B cell (primary cell): ENCODE measurements around the gene ANKMY2. TPM values are rescaled to one million over a fixed set of nuclear protein-coding genes. Genes with fewer than 3 reads are reported as not detected.

Experiments used
- ATAC-seq: fragments of 200-7000 bp; cut with Tn5 transposase; one replicate; pipeline ENCODE4 v1.10.0; 2021; ENCODE audit warnings: low read depth, mild to moderate bottlenecking, moderate number of reproducible peaks, moderate library complexity
- CTCF ChIA-PET: fragments of 350-600 bp; sonication (Branson Sonifier 250); formaldehyde crosslinking; loops from one replicate; lab custom pipeline; 2021; ENCODE audit warnings: antibody characterized with exemption, inconsistent platforms; lab: Charles Lee
- POLR2A ChIA-PET: fragments of 350-600 bp; sonication (Branson Sonifier 250); formaldehyde crosslinking; loops from one replicate; lab custom pipeline; 2021; ENCODE audit warnings: antibody characterized with exemption; lab: Charles Lee
- DNase-seq: peaks from one replicate; pipeline ENCODE4 v3.0.0; 2013
- H2AFZ ChIP-seq: 2 replicates; pipeline ENCODE4 v1.6.1; 2012; ENCODE audit warnings: mild to moderate bottlenecking, low read depth, low read length; ENCODE audit not compliant: insufficient read depth, poor library complexity, severe bottlenecking
- H3K27ac ChIP-seq, 2 donors: 1 replicate in 1 of 2; 2 replicates in 1 of 2; pipeline ENCODE4 v1.5.1; 2012 to 2013; ENCODE audit warnings: low read length in 2 of 2, mild to moderate bottlenecking in 2 of 2, moderate library complexity in 1 of 2
- H3K27me3 ChIP-seq, 4 experiments: fragments of 200-600 bp in 1 of 4; sonication (generic) in 1 of 4; replicated peaks in 1 of 4; 1 replicate in 2 of 4; 2 replicates in 2 of 4; pipeline versions ENCODE4 v1.6.1 to v1.7.0; 2013 to 2016; ENCODE audit warnings: low read length in 3 of 4, mild to moderate bottlenecking in 2 of 4, mixed read lengths in 1 of 4, moderate library complexity in 1 of 4; ENCODE audit not compliant: insufficient read depth in 4 of 4, control insufficient read depth in 3 of 4; ENCODE audit errors: control extremely low read depth in 1 of 4
- H3K36me3 ChIP-seq, 2 experiments: replicated peaks in 1 of 2; 1 replicate in 1 of 2; 2 replicates in 1 of 2; pipeline versions ENCODE4 v1.6.1 to v1.7.1; 2013; ENCODE audit warnings: low read length in 1 of 2; ENCODE audit not compliant: insufficient read depth in 2 of 2, control insufficient read depth in 1 of 2; ENCODE audit errors: control extremely low read depth in 1 of 2, extremely low read depth in 1 of 2
- H3K4me1 ChIP-seq, 2 donors: fragments of 200-600 bp in 1 of 2; sonication (generic) in 1 of 2; 1 replicate in 1 of 2; 2 replicates in 1 of 2; pipeline versions ENCODE4 v1.5.1 to v1.6.1; 2013 to 2017; ENCODE audit warnings: low read length in 2 of 2; ENCODE audit not compliant: control insufficient read depth in 2 of 2, insufficient read depth in 2 of 2
- H3K4me2 ChIP-seq: replicated peaks from 2 replicates; pipeline ENCODE3; 2012; ENCODE audit warnings: mild to moderate bottlenecking, low read depth, low read length; ENCODE audit not compliant: poor library complexity, severe bottlenecking
- H3K4me3 ChIP-seq, 5 experiments: fragments of 200-600 bp in 1 of 5; sonication (generic) in 1 of 5; 1 replicate in 3 of 5; 2 replicates in 2 of 5; pipeline versions ENCODE4 v1.5.1 to v1.7.0; 2011 to 2016; ENCODE audit warnings: low read length in 4 of 5, mild to moderate bottlenecking in 4 of 5, low read depth in 2 of 5, control low read depth in 1 of 5, moderate library complexity in 1 of 5; ENCODE audit not compliant: insufficient read depth in 1 of 5; ENCODE audit errors: control extremely low read depth in 1 of 5, extremely low read depth in 1 of 5
- H3K79me2 ChIP-seq: fragments of 200-600 bp; sonication (generic); one replicate; pipeline ENCODE4 v1.6.0; 2016; ENCODE audit warnings: low read length; ENCODE audit not compliant: control insufficient read depth, insufficient read depth
- H3K9ac ChIP-seq: fragments of 200-600 bp; sonication (generic); 2 replicates; pipeline ENCODE4 v1.6.1; 2017; ENCODE audit warnings: mild to moderate bottlenecking, low read length, moderate library complexity
- H3K9me3 ChIP-seq, 3 donors: one replicate each; pipeline versions ENCODE4 v1.6.1 to v1.7.1; 2013; ENCODE audit warnings: low read length in 2 of 3; ENCODE audit not compliant: control insufficient read depth in 2 of 3, insufficient read depth in 1 of 3; ENCODE audit errors: control extremely low read depth in 1 of 3
- H4K20me1 ChIP-seq: 2 replicates; pipeline ENCODE4 v1.6.0; 2012; ENCODE audit warnings: mild to moderate bottlenecking, low read length; ENCODE audit not compliant: insufficient read depth, control insufficient read depth, poor library complexity, severe bottlenecking
- H3K27ac Mint-ChIP-seq: one replicate; pipeline ENCODE4 v1.8.0; 2021; ENCODE audit warnings: mixed read lengths
- H3K27me3 Mint-ChIP-seq: one replicate; pipeline ENCODE4 v1.8.0; 2021; ENCODE audit warnings: mixed read lengths
- H3K4me1 Mint-ChIP-seq: one replicate; pipeline ENCODE4 v1.8.0; 2021; ENCODE audit warnings: mixed read lengths
- H3K4me3 Mint-ChIP-seq: one replicate; pipeline ENCODE4 v1.8.0; 2021; ENCODE audit warnings: mixed read lengths
- H3K9me3 Mint-ChIP-seq: one replicate; pipeline ENCODE4 v1.8.0; 2022; ENCODE audit warnings: mixed read lengths; ENCODE audit not compliant: insufficient read depth
- CTCF ChIP-seq: fragments of 200-600 bp; IDR thresholded peaks from one replicate; pipeline ENCODE4 v1.8.0; 2022; ENCODE audit warnings: antibody characterized with exemption, mild to moderate bottlenecking
- EZH2 ChIP-seq: IDR thresholded peaks from 2 replicates; pipeline ENCODE4 v1.6.1; 2012; ENCODE audit warnings: borderline replicate concordance, low read depth, mild to moderate bottlenecking, moderate library complexity, low read length; ENCODE audit not compliant: insufficient read depth, poor library complexity, severe bottlenecking
- WGBS: methylation state at CpG from one replicate; pipeline ENCODE4 v1.1.5; 2013; ENCODE audit warnings: missing lambda C conversion rate; ENCODE audit not compliant: insufficient coverage; 5-methylcytosine and 5-hydroxymethylcytosine counted together
- intact Hi-C: fragments of 100-400 bp; cut with micrococcal nuclease; formaldehyde crosslinking; loops from one replicate; pipeline ENCODE4 v1.10.0; 2022
- polyA plus RNA-seq: library from polyadenylated mRNA; depleted of rRNA; stranded (reverse); fragments of >200 nt; gene quantifications from 2 replicates; pipeline ENCODE4 v1.2.3, GENCODE V29; 2012
- total RNA-seq, 2 donors: library from RNA; stranded (reverse); fragments of 120-200 nt in 1 of 2; gene quantifications; 1 replicate in 1 of 2; 2 replicates in 1 of 2; pipeline versions ENCODE4 v1.2.3 to v1.2.4, GENCODE V29; 2013 to 2022

ANKMY2 gene
- total and polyA plus RNA-seq, 2 donors (not counting 1 experiment from before 2014, with no cell fraction given): 7.6 to 17.8 TPM

- intact Hi-C loops: no loop called here
- no peak overlapping the region for H2AFZ ChIP-seq
- ATAC-seq (no peak), DNase-seq (no peak)
- no peaks in the 10 kb centered on the region for H3K9me3 ChIP-seq
- no peaks in the 10 kb centered on the region for H3K4me1 ChIP-seq
- CTCF ChIA-PET: interaction anchor here (0.7 to 0.9 kb wide), 2 partner anchors 17 to 241 kb away, joined by 3 to 5 read pairs; no protein-coding TSS in a partner anchor
- no peak overlapping the region for H3K4me2 ChIP-seq
- peaks cover 1% of the 10 kb centered on the region for H4K20me1 ChIP-seq
- no peak overlapping the region for H3K4me3 ChIP-seq
- Mint-ChIP-seq H3K9me3 (no peaks in the 10 kb centered on the region), H3K27ac (no peak overlapping the region), H3K4me1 (no peaks in the 10 kb centered on the region), H3K4me3 (no peak overlapping the region), H3K27me3 (no peaks in the 10 kb centered on the region)
- POLR2A ChIA-PET: no interaction called here
- no peaks in the 10 kb centered on the region for H3K27me3 ChIP-seq
- no peak overlapping the region for H3K27ac ChIP-seq
- H3K36me3 ChIP-seq: peaks cover 9 to 36% of the 10 kb centered on the region in 2 experiments
- WGBS: no CpG with 5 or more reads among the region's 12 CpGs
- TF ChIP-seq CTCF (no peak), EZH2 (no peak)
- peaks cover 3% of the 10 kb centered on the region for H3K79me2 ChIP-seq
- no peak overlapping the region for H3K9ac ChIP-seq
Observed at GRCh38 chr7:16677978-16678494, 32.5 kb upstream of the ANKMY2 start.

GRCh38 chr7:16675277-16675676, 29.7 kb upstream of the ANKMY2 start:
- H3K27ac ChIP-seq: no peak overlapping the region
- Mint-ChIP-seq H3K27ac (no peak overlapping the region), H3K9me3 (no peaks in the 10 kb centered on the region), H3K27me3 (no peaks in the 10 kb centered on the region), H3K4me1 (peaks cover 2% of the 10 kb centered on the region), H3K4me3 (no peak overlapping the region)
- H3K4me1 ChIP-seq: no peaks in the 10 kb centered on the region
- H3K79me2 ChIP-seq: peaks cover 17% of the 10 kb centered on the region
- H3K4me3 ChIP-seq: no peak overlapping the region
- H2AFZ ChIP-seq: no peak overlapping the region
- DNase-seq (no peak), ATAC-seq (no peak)
- no peaks in the 10 kb centered on the region for H3K27me3 ChIP-seq
- H4K20me1 ChIP-seq: peaks cover 12% of the 10 kb centered on the region
- ChIA-PET CTCF (no interaction called here), POLR2A (no interaction called here)
- TF ChIP-seq EZH2 (no peak), CTCF (no peak)
- peaks cover 13 to 29% of the 10 kb centered on the region in 2 experiments for H3K36me3 ChIP-seq
- H3K4me2 ChIP-seq: no peak overlapping the region
- no peak overlapping the region for H3K9ac ChIP-seq
- intact Hi-C loops: no loop called here
- WGBS: 100% methylated on average over 1 of the region's 3 CpGs
- H3K9me3 ChIP-seq: no peaks in the 10 kb centered on the region
